Measurements from ENCODE around the gene CYP4F8.
"Not testable (repeated sequence)": the region's sequence is repeated elsewhere in the genome, so short reads cannot be mapped to it uniquely, and the experiment has no call there.

GRCh38 chr19:15607978-15608925, 6.8 kb upstream of the CYP4F8 start:
- not testable (repeated sequence) for TF ChIP-seq CTCF, EP300, POLR2A (IDR thresholded peaks at IDR 0.05)
